Gastroesophageal sphincter (tissue), 3 donors: Measurements from ENCODE around the gene COL15A1.

Experiments
- EP300 ChIP-seq: sonication (generic); formaldehyde crosslinking; IDR thresholded peaks from one replicate; pipeline ENCODE4 v1.6.1; 2017; ENCODE audit warnings: antibody characterized with exemption, mild to moderate bottlenecking
- POLR2A ChIP-seq, 2 donors: fragments of 450-650 bp; IDR thresholded peaks; one replicate each; pipeline ENCODE4 v1.6.1; 2017; ENCODE audit warnings: antibody characterized with exemption in 2 of 2, mild to moderate bottlenecking in 2 of 2, moderate library complexity in 1 of 2
- POLR2AphosphoS5 ChIP-seq: sonication (generic); formaldehyde crosslinking; IDR thresholded peaks from one replicate; pipeline ENCODE4 v1.6.1; 2017; ENCODE audit warnings: antibody characterized with exemption
- TF ChIP-seq, protein P1 (sequence below), 4 experiments: fragments of 200-600 bp in 2 of 4; fragments of 450-650 bp in 2 of 4; sonication (generic) in 1 of 4; IDR thresholded peaks; one replicate each; pipeline ENCODE4 v1.5.1; 2017 to 2019; ENCODE audit warnings: antibody characterized with exemption in 4 of 4, mild to moderate bottlenecking in 2 of 4, moderate library complexity in 2 of 4

DNA sequence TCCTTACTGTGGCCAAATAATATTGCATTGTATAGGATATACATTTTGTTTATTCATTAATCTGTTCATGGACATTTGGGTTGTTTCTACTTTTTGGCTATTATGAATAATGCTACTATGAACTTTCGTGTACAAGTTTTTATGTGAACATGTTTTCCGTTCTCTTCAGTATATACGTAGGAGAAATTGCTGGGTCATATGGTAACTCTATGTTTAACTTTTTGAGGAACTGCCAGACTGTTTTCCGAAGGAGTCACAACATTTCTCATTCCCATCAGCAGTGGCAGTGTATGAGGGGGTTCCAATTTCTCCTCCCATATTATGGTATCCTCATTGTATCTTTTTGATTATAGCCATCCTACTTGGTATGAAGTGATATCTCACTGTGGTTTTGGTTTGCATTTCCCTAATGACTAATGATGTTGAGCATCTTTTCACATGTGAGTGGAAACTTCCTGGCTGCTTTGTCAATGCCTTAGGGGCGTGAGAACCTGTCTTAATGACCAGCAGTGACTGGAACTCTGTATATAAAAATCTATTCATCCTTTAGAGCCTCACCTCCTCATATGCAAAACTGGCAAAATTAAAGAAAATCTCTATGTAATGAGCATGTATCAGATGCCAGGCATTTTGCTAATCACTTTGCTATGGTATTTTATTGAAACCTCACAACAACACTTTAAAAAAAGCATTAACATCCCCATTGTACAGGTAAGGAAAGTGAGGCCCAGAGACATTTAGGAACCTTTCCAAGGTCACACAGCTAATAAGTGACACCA lies 113.4 kb downstream of the COL15A1 start:
- TF ChIP-seq, protein P1, sequence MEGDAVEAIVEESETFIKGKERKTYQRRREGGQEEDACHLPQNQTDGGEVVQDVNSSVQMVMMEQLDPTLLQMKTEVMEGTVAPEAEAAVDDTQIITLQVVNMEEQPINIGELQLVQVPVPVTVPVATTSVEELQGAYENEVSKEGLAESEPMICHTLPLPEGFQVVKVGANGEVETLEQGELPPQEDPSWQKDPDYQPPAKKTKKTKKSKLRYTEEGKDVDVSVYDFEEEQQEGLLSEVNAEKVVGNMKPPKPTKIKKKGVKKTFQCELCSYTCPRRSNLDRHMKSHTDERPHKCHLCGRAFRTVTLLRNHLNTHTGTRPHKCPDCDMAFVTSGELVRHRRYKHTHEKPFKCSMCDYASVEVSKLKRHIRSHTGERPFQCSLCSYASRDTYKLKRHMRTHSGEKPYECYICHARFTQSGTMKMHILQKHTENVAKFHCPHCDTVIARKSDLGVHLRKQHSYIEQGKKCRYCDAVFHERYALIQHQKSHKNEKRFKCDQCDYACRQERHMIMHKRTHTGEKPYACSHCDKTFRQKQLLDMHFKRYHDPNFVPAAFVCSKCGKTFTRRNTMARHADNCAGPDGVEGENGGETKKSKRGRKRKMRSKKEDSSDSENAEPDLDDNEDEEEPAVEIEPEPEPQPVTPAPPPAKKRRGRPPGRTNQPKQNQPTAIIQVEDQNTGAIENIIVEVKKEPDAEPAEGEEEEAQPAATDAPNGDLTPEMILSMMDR (IDR thresholded peaks at IDR 0.05): no peak
- TF ChIP-seq POLR2A (IDR thresholded peaks at IDR 0.05) (no peak), POLR2AphosphoS5 (no peak), EP300 (no peak)
